Loucy (cell line): ENCODE measurements around the gene HS3ST3B1.

ENCODE experiments used
- EZH2phosphoT487 ChIP-seq: fragments of 200-600 bp; IDR thresholded peaks from 2 replicates; pipeline ENCODE4 v1.6.1; 2018; ENCODE audit warnings: antibody characterized with exemption, mild to moderate bottlenecking, moderate library complexity, borderline replicate concordance
- TF ChIP-seq, protein P1 (sequence below): fragments of 200-600 bp; sonication (generic); conservative IDR thresholded peaks from 2 replicates; pipeline ENCODE4 v1.5.1; 2014; ENCODE audit warnings: mild to moderate bottlenecking, antibody characterized with exemption, low read length

DNA sequence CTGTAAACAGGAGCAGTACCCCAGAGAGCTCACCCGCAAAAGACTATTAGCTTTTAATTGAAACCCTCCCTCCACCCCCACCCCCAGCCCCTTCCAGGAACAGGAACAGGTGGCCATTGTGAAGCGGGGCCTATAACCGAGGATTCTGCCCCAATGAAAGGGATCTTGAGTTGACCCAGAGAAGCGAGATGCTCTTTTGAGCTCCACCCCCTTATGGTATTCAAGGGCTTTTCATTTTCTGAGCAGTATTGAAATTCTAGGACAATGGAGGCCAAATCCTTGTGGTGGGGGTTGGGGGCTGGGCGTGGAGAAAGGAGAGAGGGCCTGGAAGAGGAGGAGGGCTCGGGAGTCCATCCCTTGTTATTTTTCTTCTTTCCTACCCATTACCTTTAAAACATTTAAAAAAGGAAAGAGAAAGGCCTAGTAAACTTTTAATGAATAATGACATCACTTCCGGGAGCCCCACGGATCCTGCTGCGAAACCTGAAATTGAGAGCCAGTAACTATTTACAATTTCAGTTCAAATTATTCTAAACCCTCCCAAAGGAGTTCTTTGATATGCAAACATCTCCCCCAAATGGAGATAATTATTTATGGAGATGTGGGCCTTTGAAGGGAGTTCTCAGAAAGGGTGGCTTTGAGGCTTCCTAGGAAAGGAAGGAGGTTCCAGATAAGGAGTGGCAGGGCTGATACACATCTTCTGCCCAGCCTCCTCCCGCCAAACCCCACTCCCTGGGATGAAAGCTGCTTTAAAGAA is 30.5 kb downstream of the HS3ST3B1 start:
- TF ChIP-seq, protein P1, sequence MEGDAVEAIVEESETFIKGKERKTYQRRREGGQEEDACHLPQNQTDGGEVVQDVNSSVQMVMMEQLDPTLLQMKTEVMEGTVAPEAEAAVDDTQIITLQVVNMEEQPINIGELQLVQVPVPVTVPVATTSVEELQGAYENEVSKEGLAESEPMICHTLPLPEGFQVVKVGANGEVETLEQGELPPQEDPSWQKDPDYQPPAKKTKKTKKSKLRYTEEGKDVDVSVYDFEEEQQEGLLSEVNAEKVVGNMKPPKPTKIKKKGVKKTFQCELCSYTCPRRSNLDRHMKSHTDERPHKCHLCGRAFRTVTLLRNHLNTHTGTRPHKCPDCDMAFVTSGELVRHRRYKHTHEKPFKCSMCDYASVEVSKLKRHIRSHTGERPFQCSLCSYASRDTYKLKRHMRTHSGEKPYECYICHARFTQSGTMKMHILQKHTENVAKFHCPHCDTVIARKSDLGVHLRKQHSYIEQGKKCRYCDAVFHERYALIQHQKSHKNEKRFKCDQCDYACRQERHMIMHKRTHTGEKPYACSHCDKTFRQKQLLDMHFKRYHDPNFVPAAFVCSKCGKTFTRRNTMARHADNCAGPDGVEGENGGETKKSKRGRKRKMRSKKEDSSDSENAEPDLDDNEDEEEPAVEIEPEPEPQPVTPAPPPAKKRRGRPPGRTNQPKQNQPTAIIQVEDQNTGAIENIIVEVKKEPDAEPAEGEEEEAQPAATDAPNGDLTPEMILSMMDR = no peak
- TF ChIP-seq EZH2phosphoT487 = no peak
